Measurements from ENCODE around the gene ZNF771. TPM values are rescaled to one million over a fixed set of nuclear protein-coding genes. Genes with fewer than 3 reads are reported as not detected.

Gene ZNF771
- total RNA-seq, 3 donors from 2014 or later (not counting 1 experiment from before 2014, with no cell fraction given): 0.70 to 1.4 (median 1.4) TPM

- peak overlapping the region; percentile 64 for H3K4me3 ChIP-seq (ENCODE audit: low read length)
- H3K36me3 ChIP-seq (ENCODE audit: control insufficient read depth, insufficient read depth, low read length): peaks cover 17% of the 10 kb centered on the region
- Mint-ChIP-seq H3K27ac (peak overlapping the region; percentile 80 to 88), H3K4me3 (peak overlapping the region; percentile 93), H3K9me3 (no peaks in the 10 kb centered on the region), H3K36me3 (peaks cover 3% of the 10 kb centered on the region), H3K4me1 (peaks cover 58 to 66% of the 10 kb centered on the region in 2 donors), H3K27me3 (ENCODE audit: low read depth in 2 of 2) (peaks cover 0 to 3% of the 10 kb centered on the region in 2 donors)
- 16% methylated on average over 5 of the region's 8 CpGs for WGBS (ENCODE audit: insufficient coverage)
- no peak for TF ChIP-seq CTCF (IDR thresholded peaks at IDR 0.05)
- H3K27me3 ChIP-seq (ENCODE audit: control insufficient read depth, insufficient read depth, low read length): no peaks in the 10 kb centered on the region
- H3K9me3 ChIP-seq (ENCODE audit: control insufficient read depth, insufficient read depth, low read length): no peaks in the 10 kb centered on the region
- ATAC-seq (no peak), DNase-seq (peak in 1 of 2 donors; percentile 19)
- peaks cover 35% of the 10 kb centered on the region for H3K4me1 ChIP-seq (ENCODE audit: control insufficient read depth, insufficient read depth, low read length)
- no peak overlapping the region for H3K27ac ChIP-seq (ENCODE audit: low read length)
- intact Hi-C loops (cut with micrococcal nuclease): no loop called here
Measured at GRCh38 chr16:30368122-30368791, 39.1 kb upstream of the ZNF771 start.

GRCh38 chr16:30368792-30369090 is 38.7 kb upstream of the ZNF771 start:
- no peak for ATAC-seq
- Mint-ChIP-seq H3K27me3 (ENCODE audit: low read depth in 2 of 2) (peaks cover 0 to 3% of the 10 kb centered on the region in 2 donors), H3K4me1 (peaks cover 55 to 65% of the 10 kb centered on the region in 2 donors), H3K9me3 (no peaks in the 10 kb centered on the region), H3K36me3 (no peaks in the 10 kb centered on the region), H3K27ac (peak overlapping the region; percentile 80 to 88), H3K4me3 (peak overlapping the region; percentile 93)
- H3K4me1 ChIP-seq (ENCODE audit: control insufficient read depth, insufficient read depth, low read length): peaks cover 35% of the 10 kb centered on the region
- H3K36me3 ChIP-seq (ENCODE audit: control insufficient read depth, insufficient read depth, low read length): peaks cover 13% of the 10 kb centered on the region
- TF ChIP-seq CTCF (IDR thresholded peaks at IDR 0.05): no peak
- H3K27me3 ChIP-seq (ENCODE audit: control insufficient read depth, insufficient read depth, low read length): no peaks in the 10 kb centered on the region
- no peaks in the 10 kb centered on the region for H3K9me3 ChIP-seq (ENCODE audit: control insufficient read depth, insufficient read depth, low read length)
- intact Hi-C loops (cut with micrococcal nuclease): no loop called here
- no peak for DNase-seq
- whole genome bisulfite sequencing (ENCODE audit: insufficient coverage): 3% methylated on average over 4 of the region's 4 CpGs
- peak overlapping the region; percentile 25 for H3K27ac ChIP-seq (ENCODE audit: low read length)
- H3K4me3 ChIP-seq (ENCODE audit: low read length): peak overlapping the region; percentile 64

GRCh38 chr16:30369091-30369937 is 38.1 kb upstream of the ZNF771 start:
- H3K4me1 ChIP-seq (ENCODE audit: control insufficient read depth, insufficient read depth, low read length): peaks cover 35% of the 10 kb centered on the region
- Mint-ChIP-seq H3K36me3 (no peaks in the 10 kb centered on the region), H3K4me3 (peak overlapping the region; percentile 93), H3K9me3 (no peaks in the 10 kb centered on the region), H3K27ac (peak overlapping the region; percentile 80 to 88), H3K27me3 (ENCODE audit: low read depth in 2 of 2) (peaks cover 0 to 3% of the 10 kb centered on the region in 2 donors), H3K4me1 (peaks cover 55 to 65% of the 10 kb centered on the region in 2 donors)
- no peaks in the 10 kb centered on the region for H3K27me3 ChIP-seq (ENCODE audit: control insufficient read depth, insufficient read depth, low read length)
- no peaks in the 10 kb centered on the region for H3K9me3 ChIP-seq (ENCODE audit: control insufficient read depth, insufficient read depth, low read length)
- H3K36me3 ChIP-seq (ENCODE audit: control insufficient read depth, insufficient read depth, low read length): peaks cover 13% of the 10 kb centered on the region
- peak in 1 of 2 donors; percentile 46 for DNase-seq
- intact Hi-C loops (cut with micrococcal nuclease): no loop called here
- H3K27ac ChIP-seq (ENCODE audit: low read length): peak overlapping the region; percentile 25
- WGBS (ENCODE audit: insufficient coverage): under 1% methylated on average over 45 of the region's 45 CpGs
- TF ChIP-seq CTCF (IDR thresholded peaks at IDR 0.05): no peak
- no peak for ATAC-seq
- peak overlapping the region; percentile 64 for H3K4me3 ChIP-seq (ENCODE audit: low read length)
